Fibroblast of pulmonary artery (primary cell): Measurements from ENCODE around the gene STAMBPL1.

Experiments
- DNase-seq: peaks from one replicate; pipeline ENCODE4 v3.0.0-alpha.2; 2010; ENCODE audit warnings: low read depth
- H3K4me3 ChIP-seq: replicated peaks from 2 replicates; pipeline ENCODE4 v1.5.1; 2011; ENCODE audit warnings: low read depth, mild to moderate bottlenecking, control low read depth, low read length, moderate library complexity
- CTCF ChIP-seq: IDR thresholded peaks from 2 replicates; pipeline ENCODE4 v1.5.1; 2011; ENCODE audit warnings: mild to moderate bottlenecking, control low read depth, low read length, inconsistent platforms; ENCODE audit errors: missing control alignments

The STAMBPL1 gene

GRCh38 chr10:88934900-88935672, 55.0 kb downstream of the STAMBPL1 start:
- peak; percentile 98 for TF ChIP-seq CTCF
- DNase-seq: peak; percentile 90
- H3K4me3 ChIP-seq: no peak overlapping the region

GRCh38 chr10:88936656-88937055, 56.6 kb downstream of the STAMBPL1 start:
- DNase-seq: no peak
- no peak for TF ChIP-seq CTCF

GRCh38 chr10:88938039-88938438, 58.0 kb downstream of the STAMBPL1 start:
- no peak for TF ChIP-seq CTCF
- DNase-seq: no peak
- no peak overlapping the region for H3K4me3 ChIP-seq

More at GRCh38 chr10:88936656-88937055, 56.6 kb downstream of the STAMBPL1 start:
- H3K4me3 ChIP-seq: no peak overlapping the region

- TF ChIP-seq CTCF: no peak
- no peak overlapping the region for H3K4me3 ChIP-seq
- no peak for DNase-seq
Observed at GRCh38 chr10:88938938-88939337, 58.9 kb downstream of the STAMBPL1 start.

GRCh38 chr10:88941026-88941425, 61.0 kb downstream of the STAMBPL1 start:
- H3K4me3 ChIP-seq: no peak overlapping the region

GRCh38 chr10:88943778-88944177, 63.7 kb downstream of the STAMBPL1 start:
- no peak for TF ChIP-seq CTCF
- no peak overlapping the region for H3K4me3 ChIP-seq
- no peak for DNase-seq

More at GRCh38 chr10:88941026-88941425, 61.0 kb downstream of the STAMBPL1 start:
- TF ChIP-seq CTCF: no peak
- DNase-seq: no peak

- no peak overlapping the region for H3K4me3 ChIP-seq
- TF ChIP-seq CTCF: no peak
- DNase-seq: no peak
Observed at GRCh38 chr10:88944813-88945212, 64.8 kb downstream of the STAMBPL1 start.
